Right lobe of liver (tissue), 4 donors: ENCODE results near the gene CEP170B.

Experiments
- POLR2A ChIP-seq: fragments of 450-650 bp; IDR thresholded peaks from one replicate; pipeline ENCODE4 v1.6.1; 2017; ENCODE audit warnings: antibody characterized with exemption, mild to moderate bottlenecking
- TF ChIP-seq, protein P1 (sequence below), 4 donors: fragments of 200-600 bp in 3 of 4; fragments of 450-650 bp in 1 of 4; IDR thresholded peaks; one replicate each; pipeline versions ENCODE4 v1.5.1 to v1.8.0; 2016 to 2022; ENCODE audit warnings: antibody characterized with exemption in 4 of 4, mild to moderate bottlenecking in 2 of 4
- donor health status: DM: no; HTN: no; CAD: no.
- donor health status: DM: no; HTN: no; CAD: no.
- donor health status: DM: no; HTN: yes; CAD: no.

DNA sequence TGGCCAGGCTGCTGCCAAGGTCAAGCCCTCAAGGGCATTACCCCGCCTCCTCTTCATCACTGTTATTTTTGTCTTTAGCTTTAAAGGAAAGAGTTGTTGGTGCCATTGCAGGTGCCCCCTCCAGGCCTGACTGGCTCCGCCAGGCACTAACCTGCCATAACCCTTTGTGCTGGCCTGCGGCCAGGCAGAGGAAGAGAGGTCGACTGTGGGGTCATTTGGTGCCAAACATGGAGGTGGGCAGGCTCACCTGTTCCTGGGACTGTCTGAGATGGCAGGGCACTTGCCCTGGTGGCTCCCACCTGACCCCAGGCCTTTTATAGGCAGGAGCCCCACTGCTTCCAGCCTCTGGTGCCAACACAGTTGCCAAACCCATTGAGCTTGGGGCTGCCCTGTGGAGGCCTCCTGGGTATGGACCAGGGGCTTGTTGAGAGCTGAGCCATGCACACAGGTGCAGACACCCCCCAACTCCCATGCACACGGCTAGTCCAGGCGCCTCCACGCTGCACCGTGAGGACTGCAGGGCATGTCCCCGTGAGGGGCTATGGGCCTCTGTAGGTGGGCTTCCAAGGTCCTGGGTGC is 30.2 kb downstream of the CEP170B start:
- TF ChIP-seq, protein P1, sequence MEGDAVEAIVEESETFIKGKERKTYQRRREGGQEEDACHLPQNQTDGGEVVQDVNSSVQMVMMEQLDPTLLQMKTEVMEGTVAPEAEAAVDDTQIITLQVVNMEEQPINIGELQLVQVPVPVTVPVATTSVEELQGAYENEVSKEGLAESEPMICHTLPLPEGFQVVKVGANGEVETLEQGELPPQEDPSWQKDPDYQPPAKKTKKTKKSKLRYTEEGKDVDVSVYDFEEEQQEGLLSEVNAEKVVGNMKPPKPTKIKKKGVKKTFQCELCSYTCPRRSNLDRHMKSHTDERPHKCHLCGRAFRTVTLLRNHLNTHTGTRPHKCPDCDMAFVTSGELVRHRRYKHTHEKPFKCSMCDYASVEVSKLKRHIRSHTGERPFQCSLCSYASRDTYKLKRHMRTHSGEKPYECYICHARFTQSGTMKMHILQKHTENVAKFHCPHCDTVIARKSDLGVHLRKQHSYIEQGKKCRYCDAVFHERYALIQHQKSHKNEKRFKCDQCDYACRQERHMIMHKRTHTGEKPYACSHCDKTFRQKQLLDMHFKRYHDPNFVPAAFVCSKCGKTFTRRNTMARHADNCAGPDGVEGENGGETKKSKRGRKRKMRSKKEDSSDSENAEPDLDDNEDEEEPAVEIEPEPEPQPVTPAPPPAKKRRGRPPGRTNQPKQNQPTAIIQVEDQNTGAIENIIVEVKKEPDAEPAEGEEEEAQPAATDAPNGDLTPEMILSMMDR (IDR thresholded peaks at IDR 0.05), result no peak
- TF ChIP-seq POLR2A, result no peak
